Ecto neural progenitor cell (in vitro differentiated cells): ENCODE results near the gene LCN9.
"Not testable (repeated sequence)": the region's sequence is repeated elsewhere in the genome, so short reads cannot be mapped to it uniquely, and the experiment has no call there.

ENCODE experiments used
- DNase-seq: peaks from one replicate; pipeline ENCODE4 v3.0.0-alpha.2; 2018; ENCODE audit warnings: low spot score

The LCN9 gene, protein sequence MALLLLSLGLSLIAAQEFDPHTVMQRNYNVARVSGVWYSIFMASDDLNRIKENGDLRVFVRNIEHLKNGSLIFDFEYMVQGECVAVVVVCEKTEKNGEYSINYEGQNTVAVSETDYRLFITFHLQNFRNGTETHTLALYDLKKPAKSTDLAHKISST

GRCh38 chr9:135662758-135663450 is at the start of gene LCN9:
Gene LCN9, plus strand, starts transcription at chr9:135663309. Its CDS starts 13 bp downstream, at chr9:135663322.
- DNase-seq = no peak

DNA sequence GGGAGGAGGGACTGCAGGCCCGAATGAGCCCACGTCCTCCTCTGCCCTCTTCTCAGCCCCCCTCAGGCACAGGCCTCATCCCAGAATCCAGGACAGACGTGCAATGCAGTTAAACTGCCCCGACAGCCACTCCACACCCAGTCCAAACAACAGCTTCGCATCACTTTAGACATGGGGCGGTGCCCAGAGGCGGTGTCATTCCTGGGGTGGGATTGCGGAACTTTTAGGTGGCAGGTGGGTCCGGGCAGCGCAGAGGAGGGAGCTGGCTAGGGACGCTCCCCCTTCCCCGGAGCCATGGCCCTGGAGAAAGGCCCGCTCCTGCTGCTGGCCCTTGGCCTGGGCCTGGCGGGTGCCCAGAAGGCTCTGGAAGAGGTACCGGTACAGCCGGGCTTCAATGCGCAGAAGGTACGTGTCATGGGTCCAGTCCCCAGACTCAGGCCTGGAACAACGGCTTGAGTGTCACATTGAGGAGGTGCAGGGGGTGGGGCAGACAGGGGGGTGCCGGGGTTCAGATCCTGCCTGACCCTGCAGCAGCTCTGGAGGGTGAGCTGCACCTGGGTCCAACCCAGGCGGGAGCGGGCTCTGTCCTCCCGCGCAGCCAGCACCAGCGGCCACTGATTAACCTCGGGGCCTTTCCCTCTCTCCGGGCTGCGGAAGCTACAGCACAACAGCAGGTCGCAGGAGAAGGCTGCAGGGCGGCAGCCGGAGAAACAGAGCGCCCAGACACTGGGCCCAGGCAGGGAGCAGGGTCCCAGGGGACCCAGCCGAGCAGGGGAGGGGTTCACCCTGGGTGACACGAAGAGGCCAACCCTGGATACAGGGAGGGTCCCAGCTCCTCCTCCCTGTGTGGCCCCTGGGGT is 48.9 kb upstream of the LCN9 start:
- peak; percentile 46 for DNase-seq

GRCh38 chr9:135614821-135615665 is 48.1 kb upstream of the LCN9 start:
- peak; percentile 45 for DNase-seq

DNA sequence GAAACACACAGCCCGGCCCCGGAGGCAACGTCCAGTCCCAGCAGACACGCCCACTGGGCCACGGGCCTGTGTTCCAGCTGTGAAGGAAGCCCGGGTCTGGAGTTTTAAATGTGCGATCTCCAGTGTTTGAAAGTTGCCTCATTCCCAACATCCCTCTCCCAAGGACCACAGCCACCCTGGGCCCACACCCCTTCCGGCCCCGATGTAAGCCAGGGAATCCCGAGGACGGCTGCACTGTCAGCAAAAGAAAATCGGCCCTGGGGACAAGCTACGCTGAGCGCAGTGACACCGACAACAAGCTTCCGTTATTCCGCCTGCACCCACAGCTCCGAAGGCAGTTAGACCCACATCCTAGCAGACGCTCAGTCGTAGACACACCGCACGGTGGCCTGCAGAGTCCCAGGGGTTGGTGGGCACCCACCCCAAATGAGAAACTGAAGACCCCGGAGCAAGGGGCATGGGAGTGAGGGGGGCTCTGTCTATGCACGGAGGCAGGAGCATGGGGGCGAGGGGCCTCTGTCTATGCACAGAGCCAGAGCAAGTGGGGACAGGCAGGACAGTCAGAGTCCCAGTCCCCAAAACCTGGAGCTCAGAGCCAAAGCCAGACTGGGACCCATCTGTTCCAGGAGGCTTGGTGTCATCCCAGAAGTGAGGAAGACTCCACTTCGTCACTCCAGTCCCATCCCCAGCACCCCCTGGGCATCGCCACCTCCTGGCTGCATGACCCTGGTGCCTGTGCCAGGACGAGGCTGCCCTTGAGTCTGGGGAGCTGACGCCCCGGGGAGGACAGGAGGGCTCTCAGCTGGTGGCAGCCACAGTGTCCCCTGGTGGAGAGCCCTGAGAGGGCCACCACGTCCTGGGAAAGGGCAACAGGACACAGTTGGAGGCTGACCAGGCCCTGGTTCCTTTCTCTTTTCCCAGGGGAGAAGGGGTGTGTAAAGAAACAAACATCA is 47.2 kb upstream of the LCN9 start:
- DNase-seq = peak; percentile 49

GRCh38 chr9:135616619-135617537 is 46.2 kb upstream of the LCN9 start:
- DNase-seq = peak; percentile 42

DNA sequence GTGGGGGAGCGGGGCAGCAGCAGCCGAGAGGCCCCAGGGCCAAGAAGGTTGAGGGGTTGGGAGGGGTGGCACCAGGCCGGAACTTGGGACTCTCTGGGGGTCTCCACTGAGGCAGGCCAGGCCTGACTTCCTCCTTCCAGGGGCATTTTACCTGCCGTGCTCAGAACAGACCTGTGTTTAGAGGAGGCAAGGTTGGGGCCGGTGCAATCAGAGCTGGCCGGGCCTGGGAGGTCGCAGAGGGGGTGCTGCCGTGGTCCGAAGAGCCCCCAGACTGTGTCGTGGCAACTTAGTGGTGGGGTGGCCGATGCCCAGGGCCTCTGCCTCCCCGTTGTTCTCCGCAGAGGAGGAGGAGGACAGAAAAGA is 45.6 kb upstream of the LCN9 start:
- DNase-seq = no peak

DNA sequence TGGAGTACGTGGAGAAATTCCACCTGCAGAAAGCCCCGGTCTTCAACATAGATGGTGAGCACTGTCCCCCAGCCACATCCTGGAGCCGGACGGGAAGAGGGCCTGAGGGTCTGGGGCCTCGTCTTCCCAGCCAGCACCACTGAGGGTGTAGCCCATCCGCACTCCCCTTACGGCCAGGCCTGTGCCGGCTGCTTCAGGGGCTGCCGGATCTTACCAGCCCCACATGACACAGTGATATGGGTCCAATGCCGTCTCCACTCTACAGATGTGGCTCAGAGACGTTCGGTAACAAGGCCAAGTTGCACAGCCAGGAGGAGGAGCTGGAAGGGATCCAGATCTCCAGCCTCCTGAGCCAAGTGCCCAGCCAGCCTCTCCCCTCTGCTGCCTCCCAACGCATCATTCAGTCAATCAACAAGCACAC is 45.1 kb upstream of the LCN9 start:
- DNase-seq = no peak

DNA sequence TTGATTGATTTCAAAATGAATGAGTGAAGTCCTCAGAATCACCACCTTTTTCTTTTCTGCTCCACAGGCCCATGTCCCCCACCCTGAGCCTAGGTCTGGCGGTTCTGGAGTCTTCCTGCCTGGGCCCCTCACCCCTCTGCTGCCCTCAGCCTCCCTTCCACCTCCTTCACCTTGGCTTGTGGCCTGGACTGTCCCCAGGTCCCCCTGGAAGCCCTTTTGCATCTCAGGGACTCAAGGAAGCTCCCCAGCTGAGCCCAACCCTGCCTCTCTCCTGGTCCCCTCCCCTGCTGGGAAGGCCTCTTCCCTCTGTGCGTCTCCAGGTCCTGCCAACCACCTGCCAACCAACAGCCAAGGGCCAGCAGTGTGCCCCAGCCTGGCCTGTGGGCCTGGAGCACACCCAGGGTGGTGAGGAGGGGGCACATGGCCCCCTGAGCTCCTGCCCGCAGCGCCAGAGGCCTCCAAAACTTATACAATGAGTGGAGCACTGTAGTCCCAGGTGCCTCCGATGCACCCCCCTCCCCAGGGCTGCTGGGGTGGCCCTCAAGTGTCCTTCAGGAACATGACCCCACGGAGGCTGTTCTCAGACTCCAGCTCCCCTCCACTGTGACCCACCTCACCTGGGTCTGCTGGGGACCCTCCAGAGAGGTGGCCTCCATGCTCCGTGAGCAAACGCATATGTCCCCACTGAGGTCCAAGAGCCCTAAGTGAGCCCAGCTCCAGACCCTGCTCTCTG is 44.1 kb upstream of the LCN9 start:
- no peak for DNase-seq

GRCh38 chr9:135619599-135619886 is 43.6 kb upstream of the LCN9 start:
- DNase-seq = peak; percentile 29

DNA sequence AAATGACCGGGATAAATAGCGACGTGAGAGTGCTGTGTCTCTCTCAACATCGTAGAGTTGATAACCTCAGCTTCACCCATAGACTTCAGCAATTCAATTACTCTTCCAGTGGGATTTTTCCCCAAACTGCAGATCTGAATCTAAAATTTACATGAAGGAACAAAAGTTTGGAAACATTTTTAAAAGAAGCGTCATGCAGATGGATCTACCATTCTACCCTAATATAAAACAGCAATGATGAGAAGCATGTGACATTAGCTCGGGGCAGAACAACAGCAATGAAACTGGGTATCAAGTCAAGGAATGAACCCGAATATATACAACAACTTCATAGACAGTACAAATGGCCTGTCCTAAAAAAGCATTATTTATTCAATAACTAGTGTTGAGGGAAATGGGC is 42.6 kb upstream of the LCN9 start:
- no peak for DNase-seq

GRCh38 chr9:135622415-135623020 is 40.6 kb upstream of the LCN9 start:
- no peak for DNase-seq

- DNase-seq = no peak
These were observed 38.8 kb upstream of the LCN9 start for GRCh38 chr9:135624282-135624681.

DNA sequence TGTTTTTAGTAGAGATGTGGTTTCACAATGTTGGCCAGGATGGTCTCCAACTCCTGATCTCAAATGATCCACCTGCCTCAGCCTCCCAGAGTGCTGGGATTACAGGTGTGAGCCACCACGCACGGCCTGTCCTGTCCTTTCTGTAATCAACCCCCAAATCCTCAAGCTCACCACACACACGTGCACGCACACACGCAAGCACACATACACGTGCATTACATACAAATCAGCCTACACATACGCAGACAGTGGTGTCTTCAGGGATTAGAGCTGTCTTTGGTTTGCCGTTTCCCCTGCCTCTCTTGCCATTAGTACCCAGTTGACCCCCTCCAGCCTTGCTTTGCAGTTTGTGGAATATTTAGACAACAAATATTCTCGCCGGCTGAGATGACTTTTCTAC is 30.3 kb upstream of the LCN9 start:
- no peak for DNase-seq

DNA sequence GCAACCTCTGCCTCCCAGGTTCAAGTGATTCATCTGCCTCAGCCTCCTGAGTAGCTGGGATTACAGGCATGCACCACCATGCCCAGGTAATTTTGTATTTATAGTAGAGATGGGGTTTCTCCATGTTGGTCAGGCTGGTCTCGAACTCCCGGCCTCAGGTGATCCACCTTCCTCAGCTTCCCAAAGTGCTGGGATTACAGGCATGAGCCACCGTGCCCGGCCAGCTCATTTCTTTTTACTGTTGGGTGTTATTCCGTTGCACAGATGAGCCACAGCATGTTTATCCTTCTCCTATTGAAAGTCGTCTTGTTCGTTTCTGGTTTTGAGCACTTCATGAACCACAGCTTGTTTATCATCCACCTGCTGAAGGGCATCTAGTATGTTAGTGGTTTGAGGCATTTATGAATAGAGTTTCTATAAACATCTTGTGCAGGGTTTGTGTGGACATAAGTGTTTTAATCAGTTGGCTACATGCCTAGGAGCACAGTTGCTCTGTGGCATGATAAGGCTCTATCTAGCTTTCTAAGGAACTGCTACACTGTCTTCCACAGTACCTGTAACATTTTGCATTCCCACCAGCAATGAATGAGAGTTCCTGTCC is 26.1 kb upstream of the LCN9 start:
- not testable (repeated sequence) for DNase-seq

DNA sequence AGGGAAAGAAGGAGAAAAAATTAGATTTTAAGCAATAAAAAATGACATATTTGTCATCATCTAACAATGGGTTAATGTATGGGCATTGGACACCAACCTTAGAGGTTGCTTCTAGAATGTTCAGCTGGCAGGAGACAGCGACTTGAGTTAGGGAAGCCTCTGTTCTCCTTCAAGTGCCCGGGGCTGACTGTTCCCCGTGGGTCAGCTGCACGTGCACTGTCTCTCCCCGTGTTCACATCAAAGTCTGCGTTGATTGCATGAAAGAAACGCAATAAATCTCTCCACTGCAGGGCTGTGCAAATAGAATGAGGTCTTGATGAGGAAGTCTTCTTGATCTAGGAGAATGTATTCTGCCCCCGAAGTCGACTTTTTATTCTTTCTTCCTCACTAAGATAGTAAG is 23.9 kb upstream of the LCN9 start, which contains the start of gene GLT6D1:
TSS of gene GLT6D1 (minus strand) at position 345 of the 400 bp plus-strand sequence. CDS start 353 bp downstream, outside the sequence.
- no peak for DNase-seq

DNA sequence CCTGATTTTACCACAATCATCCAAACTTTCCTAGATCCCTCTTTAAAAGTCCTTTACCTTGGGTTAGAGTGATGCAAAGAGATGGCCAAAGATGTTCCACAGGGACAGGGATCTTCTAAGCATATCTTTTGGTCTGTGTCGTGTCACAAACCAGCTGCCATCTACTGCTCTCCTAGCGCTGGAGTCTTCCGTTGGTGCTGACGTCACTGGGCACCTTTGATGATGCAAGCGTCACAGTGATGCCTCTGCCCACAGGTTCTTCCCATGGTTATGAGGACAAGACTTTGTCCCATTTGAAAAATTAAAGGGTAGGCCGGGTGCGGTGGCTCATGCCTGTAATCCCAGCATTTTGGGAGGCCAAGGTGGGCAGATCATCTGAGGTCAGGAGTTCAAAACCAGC is 22.1 kb upstream of the LCN9 start:
- no peak for DNase-seq

- DNase-seq = no peak
These were observed 21.4 kb upstream of the LCN9 start for GRCh38 chr9:135641745-135642144.

DNA sequence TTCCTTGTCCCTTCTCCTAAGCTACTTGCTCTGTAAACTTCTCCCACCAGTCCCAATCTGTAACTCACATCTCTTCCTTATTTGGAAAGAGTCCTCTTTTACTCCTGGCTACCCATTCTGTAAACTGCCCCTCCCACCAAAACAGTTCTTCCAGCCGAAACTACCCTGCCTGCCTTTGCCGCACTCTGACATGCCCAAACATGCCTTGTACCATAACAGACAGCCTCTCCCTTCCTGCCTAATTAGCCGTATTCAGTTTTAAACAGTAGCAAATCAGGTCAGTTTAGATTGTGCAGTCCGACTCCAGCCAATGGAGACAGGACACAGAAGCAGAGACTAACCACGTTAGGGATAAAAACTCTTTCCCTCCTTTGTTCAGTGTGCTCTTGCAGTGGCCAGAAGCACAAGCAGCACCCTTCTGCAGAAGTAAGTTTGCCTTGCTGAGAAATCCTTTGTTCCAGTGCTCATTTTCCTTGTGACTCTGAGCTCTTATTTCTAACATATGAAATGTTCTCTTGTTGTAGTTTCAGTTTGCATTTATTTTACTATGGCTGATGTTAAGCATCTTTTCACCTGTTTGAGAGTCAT is 18.4 kb upstream of the LCN9 start:
- DNase-seq = no peak
